Ishikawa (cell line): Measurements from ENCODE around the gene SPATC1L.

Source experiments
- CREB1 ChIP-seq: IDR thresholded peaks from 2 replicates; pipeline ENCODE4 v1.6.1; 2012; ENCODE audit warnings: low read depth
- EGR1 ChIP-seq: IDR thresholded peaks from 2 replicates; pipeline ENCODE4 v1.6.1; 2012
- EP300 ChIP-seq: IDR thresholded peaks from 2 replicates; pipeline ENCODE4 v1.6.1; 2012; ENCODE audit warnings: borderline replicate concordance
- FOXM1 ChIP-seq: IDR thresholded peaks from 2 replicates; pipeline ENCODE4 v1.6.1; 2012; ENCODE audit warnings: low read depth, borderline replicate concordance
- NFIC ChIP-seq: IDR thresholded peaks from 2 replicates; pipeline ENCODE4 v1.6.1; 2012
- RAD21 ChIP-seq: IDR thresholded peaks from 2 replicates; pipeline ENCODE4 v1.6.1; 2012; ENCODE audit warnings: low read depth
- TAF1 ChIP-seq: IDR thresholded peaks from 2 replicates; pipeline ENCODE4 v1.6.1; 2012; ENCODE audit warnings: low read depth, mild to moderate bottlenecking
- TCF12 ChIP-seq: IDR thresholded peaks from 2 replicates; pipeline ENCODE4 v1.6.1; 2012; ENCODE audit warnings: low read depth
- TEAD4 ChIP-seq: IDR thresholded peaks from 2 replicates; pipeline ENCODE4 v1.6.1; 2012
- YY1 ChIP-seq: IDR thresholded peaks from 2 replicates; pipeline ENCODE4 v1.6.1; 2012; ENCODE audit warnings: low read depth
- TF ChIP-seq, protein P1 (sequence below): IDR thresholded peaks from 2 replicates; pipeline ENCODE4 v1.6.1; 2012; ENCODE audit warnings: low read depth, mild to moderate bottlenecking
- TF ChIP-seq, protein P2 (sequence below): IDR thresholded peaks from 2 replicates; pipeline ENCODE4 v1.6.1; 2012
- TF ChIP-seq, protein P3 (sequence below): IDR thresholded peaks from 2 replicates; pipeline ENCODE4 v1.6.1; 2012

SPATC1L gene

GRCh38 chr21:46226920-46227599 lies 42.8 kb upstream of the SPATC1L start:
- no peak for TF ChIP-seq NFIC

- TF ChIP-seq TCF12: no peak
- TF ChIP-seq EP300: no peak
- no peak for TF ChIP-seq CREB1
- TF ChIP-seq, protein P1, sequence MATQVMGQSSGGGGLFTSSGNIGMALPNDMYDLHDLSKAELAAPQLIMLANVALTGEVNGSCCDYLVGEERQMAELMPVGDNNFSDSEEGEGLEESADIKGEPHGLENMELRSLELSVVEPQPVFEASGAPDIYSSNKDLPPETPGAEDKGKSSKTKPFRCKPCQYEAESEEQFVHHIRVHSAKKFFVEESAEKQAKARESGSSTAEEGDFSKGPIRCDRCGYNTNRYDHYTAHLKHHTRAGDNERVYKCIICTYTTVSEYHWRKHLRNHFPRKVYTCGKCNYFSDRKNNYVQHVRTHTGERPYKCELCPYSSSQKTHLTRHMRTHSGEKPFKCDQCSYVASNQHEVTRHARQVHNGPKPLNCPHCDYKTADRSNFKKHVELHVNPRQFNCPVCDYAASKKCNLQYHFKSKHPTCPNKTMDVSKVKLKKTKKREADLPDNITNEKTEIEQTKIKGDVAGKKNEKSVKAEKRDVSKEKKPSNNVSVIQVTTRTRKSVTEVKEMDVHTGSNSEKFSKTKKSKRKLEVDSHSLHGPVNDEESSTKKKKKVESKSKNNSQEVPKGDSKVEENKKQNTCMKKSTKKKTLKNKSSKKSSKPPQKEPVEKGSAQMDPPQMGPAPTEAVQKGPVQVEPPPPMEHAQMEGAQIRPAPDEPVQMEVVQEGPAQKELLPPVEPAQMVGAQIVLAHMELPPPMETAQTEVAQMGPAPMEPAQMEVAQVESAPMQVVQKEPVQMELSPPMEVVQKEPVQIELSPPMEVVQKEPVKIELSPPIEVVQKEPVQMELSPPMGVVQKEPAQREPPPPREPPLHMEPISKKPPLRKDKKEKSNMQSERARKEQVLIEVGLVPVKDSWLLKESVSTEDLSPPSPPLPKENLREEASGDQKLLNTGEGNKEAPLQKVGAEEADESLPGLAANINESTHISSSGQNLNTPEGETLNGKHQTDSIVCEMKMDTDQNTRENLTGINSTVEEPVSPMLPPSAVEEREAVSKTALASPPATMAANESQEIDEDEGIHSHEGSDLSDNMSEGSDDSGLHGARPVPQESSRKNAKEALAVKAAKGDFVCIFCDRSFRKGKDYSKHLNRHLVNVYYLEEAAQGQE: no peak
Observed at GRCh38 chr21:46226146-46226545, 41.9 kb upstream of the SPATC1L start.

GRCh38 chr21:46223217-46223616 lies 39.0 kb upstream of the SPATC1L start:
- TF ChIP-seq TAF1 (no peak), TEAD4 (no peak), NFIC (no peak), CREB1 (no peak), FOXM1 (no peak), YY1 (no peak), EP300 (no peak), TCF12 (no peak), RAD21 (no peak)
- TF ChIP-seq, protein P2, sequence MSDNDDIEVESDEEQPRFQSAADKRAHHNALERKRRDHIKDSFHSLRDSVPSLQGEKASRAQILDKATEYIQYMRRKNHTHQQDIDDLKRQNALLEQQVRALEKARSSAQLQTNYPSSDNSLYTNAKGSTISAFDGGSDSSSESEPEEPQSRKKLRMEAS: no peak
- TF ChIP-seq, protein P3, sequence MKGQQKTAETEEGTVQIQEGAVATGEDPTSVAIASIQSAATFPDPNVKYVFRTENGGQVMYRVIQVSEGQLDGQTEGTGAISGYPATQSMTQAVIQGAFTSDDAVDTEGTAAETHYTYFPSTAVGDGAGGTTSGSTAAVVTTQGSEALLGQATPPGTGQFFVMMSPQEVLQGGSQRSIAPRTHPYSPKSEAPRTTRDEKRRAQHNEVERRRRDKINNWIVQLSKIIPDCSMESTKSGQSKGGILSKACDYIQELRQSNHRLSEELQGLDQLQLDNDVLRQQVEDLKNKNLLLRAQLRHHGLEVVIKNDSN: no peak
- TF ChIP-seq, protein P1: no peak

- TF ChIP-seq TEAD4: no peak
- no peak for TF ChIP-seq YY1
- no peak for TF ChIP-seq TAF1
- no peak for TF ChIP-seq TCF12
- no peak for TF ChIP-seq EP300
- TF ChIP-seq CREB1: no peak
- no peak for TF ChIP-seq EGR1
- TF ChIP-seq, protein P1: no peak
- TF ChIP-seq, protein P2: no peak
- TF ChIP-seq, protein P3: no peak
Observed at GRCh38 chr21:46222436-46223116, 38.3 kb upstream of the SPATC1L start.
